Muscle of arm (tissue), 12 donors: ENCODE results near the gene CUL3. TPM values are rescaled to one million over a fixed set of nuclear protein-coding genes. Genes with fewer than 3 reads are reported as not detected.
"Not testable (repeated sequence)": the region's sequence is repeated elsewhere in the genome, so short reads cannot be mapped to it uniquely, and the experiment has no call there.

Experiments used
- DNase-seq: peaks from one replicate; pipeline ENCODE4 v3.0.0-alpha.2; 2013
- polyA plus RNA-seq, 12 donors: library from polyadenylated mRNA; unstranded; fragments of 120-200 nt; gene quantifications; one replicate each; pipeline ENCODE4 v1.2.1, GENCODE V29; 2013; ENCODE audit not compliant: insufficient read length in 12 of 12

The CUL3 gene
- polyA plus RNA-seq, 12 donors, result 58.2 to 94.0 (median 85.2) TPM; not detected in 1

DNA sequence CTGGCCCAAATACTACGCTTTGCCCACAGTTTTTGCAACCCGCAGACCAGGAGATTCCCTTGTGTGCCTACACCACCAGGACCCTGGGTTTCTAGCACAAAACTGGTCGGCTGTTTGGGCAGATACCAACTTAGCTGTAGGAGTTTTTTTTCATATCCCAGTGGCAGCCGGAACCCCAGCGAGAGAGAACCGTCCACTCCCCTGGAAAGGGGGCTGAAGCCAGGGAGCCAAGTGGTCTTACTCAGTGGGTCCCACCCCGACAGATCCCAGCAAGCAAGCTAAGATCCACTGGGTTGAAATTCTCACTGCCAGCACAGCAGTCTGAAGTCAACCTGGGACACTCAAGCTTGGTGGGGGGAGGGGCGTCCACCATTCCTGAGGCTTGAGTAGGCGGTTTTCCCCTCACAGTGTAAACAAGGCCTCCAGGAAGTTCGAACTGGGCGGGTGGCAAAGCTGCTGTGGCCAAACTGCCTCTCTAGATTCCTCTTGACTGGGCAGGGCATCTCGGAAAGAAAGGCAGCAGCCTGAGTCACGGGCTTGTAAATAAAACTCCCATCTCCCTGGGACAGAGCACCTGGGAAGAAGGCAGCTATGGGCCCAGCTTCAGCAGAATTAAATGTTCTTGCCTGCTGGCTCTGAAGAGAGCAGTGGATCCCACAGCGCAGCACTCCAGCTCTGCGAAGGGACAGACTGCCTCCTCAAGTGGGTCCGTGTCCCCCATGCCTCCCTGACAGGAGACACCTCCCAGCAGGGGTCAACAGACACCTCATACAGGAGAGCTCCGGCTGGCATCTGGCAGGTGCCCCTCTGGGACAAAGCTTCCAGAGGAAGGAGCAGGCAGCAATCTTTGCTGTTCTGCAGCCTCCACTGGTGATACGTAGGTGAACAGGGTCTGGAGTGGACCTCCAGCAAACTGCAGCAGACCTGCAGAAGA is 99.8 kb downstream of the CUL3 start:
- not testable (repeated sequence) for DNase-seq

- no peak for DNase-seq
These were observed 105.3 kb downstream of the CUL3 start for GRCh38 chr2:224479826-224480225.

GRCh38 chr2:224472827-224473226 is 112.3 kb downstream of the CUL3 start:
- no peak for DNase-seq

- DNase-seq, result no peak
These were observed 113.0 kb downstream of the CUL3 start for GRCh38 chr2:224472137-224472536.

GRCh38 chr2:224469374-224469964 is 115.7 kb downstream of the CUL3 start:
- DNase-seq, result no peak

DNA sequence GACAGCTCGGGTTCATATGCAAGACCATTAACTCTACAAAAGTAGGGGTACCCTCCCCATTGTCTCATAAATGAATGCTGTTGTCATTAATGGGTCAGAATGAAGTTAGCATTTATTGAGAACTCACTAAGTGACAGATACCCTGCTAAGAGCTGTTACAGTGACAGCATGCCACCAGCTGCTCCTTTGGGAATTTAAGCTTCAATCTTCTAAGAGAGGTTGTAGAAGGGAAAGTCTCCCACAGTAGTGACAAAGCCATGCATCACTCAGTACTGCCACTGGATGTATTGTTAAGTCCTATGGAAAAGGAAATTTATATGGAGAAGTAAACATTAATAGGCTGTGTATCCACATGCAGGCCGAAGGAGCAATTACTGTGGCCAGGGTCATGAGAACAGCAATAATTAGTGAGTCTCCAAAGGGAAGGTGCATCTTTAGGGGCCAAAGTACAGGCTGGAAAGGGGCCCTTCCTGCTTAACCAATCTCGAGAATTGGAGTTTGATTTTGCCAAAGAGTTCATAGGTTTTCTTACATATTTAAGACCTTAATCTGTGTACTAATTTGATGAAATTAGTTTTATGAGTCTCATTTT is 118.8 kb downstream of the CUL3 start:
- no peak for DNase-seq

- DNase-seq, result no peak
These were observed 123.8 kb downstream of the CUL3 start for GRCh38 chr2:224461391-224461790.

GRCh38 chr2:224457408-224458096 is 127.6 kb downstream of the CUL3 start:
- no peak for DNase-seq

- no peak for DNase-seq
These were observed 131.3 kb downstream of the CUL3 start for GRCh38 chr2:224453892-224454291.

GRCh38 chr2:224449212-224450147 is 135.7 kb downstream of the CUL3 start:
- DNase-seq, result no peak

DNA sequence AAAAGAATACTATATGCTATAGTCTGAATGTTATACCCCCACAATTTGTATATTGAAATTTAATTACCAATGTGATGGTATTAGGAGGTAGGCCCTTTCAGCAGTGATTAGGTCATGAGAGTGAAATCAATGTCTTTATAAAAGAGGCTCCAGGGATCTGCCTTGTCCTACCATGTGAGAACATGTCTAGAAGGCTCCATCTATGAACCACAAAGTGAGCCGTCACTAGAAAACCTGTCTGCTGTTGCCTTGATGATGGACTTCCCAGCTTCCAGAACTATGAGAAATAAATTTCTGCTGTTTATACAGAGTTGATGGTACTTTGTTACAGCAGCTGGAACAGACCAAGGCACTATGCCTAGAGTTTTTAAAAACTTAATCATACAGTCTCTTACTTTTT is 136.9 kb downstream of the CUL3 start:
- no peak for DNase-seq

GRCh38 chr2:224444783-224445182 is 140.4 kb downstream of the CUL3 start:
- no peak for DNase-seq

- no peak for DNase-seq
These were observed 141.1 kb downstream of the CUL3 start for GRCh38 chr2:224444021-224444420.

GRCh38 chr2:224442071-224442967 is 142.8 kb downstream of the CUL3 start:
- DNase-seq, result peak; percentile 21

GRCh38 chr2:224440988-224441387 is 144.2 kb downstream of the CUL3 start:
- no peak for DNase-seq

GRCh38 chr2:224438726-224439125 is 146.4 kb downstream of the CUL3 start:
- no peak for DNase-seq

DNA sequence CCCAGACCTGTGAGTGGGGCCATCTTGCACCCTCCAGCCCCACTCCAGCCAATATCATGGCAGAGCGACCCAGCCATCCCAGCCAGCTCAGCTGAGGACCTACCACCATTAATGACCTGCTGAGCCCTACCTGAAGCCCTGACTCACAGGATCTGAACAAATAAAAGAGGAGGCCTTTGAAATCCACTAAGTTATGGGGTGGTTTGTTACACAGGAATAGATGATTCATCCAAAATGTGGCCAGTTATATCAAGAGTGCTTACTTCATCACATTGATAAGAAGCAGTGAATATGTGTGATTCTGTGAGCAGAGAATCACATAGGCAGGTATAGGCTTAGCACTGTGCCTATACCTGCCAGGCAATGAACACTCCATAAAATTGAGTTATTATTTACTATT is 148.5 kb downstream of the CUL3 start:
- DNase-seq, result no peak

GRCh38 chr2:224434618-224435017 is 150.5 kb downstream of the CUL3 start:
- no peak for DNase-seq

DNA sequence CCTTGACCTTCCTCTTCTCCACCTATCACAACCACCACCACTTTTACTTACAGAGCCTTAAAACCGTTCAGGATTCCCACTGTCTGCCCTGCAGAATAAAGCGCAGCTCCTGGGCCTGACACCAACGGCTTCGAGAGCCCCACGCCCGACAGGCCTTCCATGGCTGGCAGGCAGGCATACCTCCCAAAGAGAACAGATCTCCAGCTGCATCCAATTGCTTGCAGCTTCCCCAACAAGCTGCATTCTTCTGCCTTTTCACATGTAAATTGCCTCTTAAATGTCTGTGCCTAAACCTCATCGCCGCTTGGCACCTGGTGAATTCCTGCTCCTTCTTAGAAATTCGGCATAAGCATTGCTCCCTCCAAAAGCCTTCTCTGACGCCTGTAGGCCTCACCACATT is 151.7 kb downstream of the CUL3 start:
- no peak for DNase-seq

- no peak for DNase-seq
These were observed 153.1 kb downstream of the CUL3 start for GRCh38 chr2:224432003-224432579.
